GM19328 (cell line): ENCODE measurements around the gene PMS2.
"Not testable (repeated sequence)": the region's sequence is repeated elsewhere in the genome, so short reads cannot be mapped to it uniquely, and the experiment has no call there.

ENCODE experiments used
- ATAC-seq: cut with Tn5 transposase; IDR thresholded peaks from one replicate; pipeline ENCODE4 v1.9.1; 2021; ENCODE audit warnings: mild to moderate bottlenecking, moderate library complexity; ENCODE audit not compliant: unreplicated experiment

PMS2 gene

DNA sequence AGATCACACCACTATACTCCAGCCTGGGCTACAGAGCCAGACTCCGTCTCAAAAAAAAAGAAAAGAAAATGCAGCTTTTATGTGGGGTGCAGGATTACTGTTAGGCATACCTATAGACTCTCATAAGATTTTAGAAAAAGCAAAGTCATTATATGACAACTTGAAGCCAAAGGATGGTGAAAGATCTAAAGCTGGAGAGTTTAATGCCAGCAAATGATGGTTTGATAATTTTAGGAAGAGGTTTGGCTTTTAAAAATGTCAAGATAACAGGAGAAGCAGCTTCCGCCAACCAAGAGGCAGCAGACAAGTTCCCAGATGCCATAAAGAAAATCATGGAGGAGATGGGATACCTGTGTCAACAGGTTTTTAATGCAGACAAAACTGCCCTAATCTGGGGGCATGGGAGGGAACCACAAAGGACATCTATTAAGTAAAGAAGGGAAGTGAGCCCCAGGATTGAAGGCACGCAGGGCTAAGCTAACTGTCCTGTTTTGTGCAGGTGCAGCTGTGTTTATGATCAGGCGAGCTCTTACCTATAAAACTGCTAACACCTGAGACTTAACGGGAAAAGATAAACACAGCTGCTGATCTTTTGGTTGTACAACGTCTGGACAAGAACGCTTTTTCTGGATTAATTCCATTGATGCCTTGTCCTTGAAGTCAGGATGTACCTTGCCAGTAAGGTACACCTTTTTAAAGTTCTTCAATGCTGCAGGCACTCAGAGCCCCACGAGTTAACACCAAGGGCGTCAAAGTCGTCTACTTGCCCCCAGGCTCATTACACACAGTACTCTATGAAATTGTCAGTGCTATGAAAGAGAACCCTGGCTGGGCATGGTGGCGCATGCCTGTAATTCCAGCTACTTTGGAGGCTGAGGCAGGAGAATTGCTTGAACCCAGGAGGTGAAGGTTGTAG, 11.8 kb upstream of the PMS2 start:
- ATAC-seq = no peak

DNA sequence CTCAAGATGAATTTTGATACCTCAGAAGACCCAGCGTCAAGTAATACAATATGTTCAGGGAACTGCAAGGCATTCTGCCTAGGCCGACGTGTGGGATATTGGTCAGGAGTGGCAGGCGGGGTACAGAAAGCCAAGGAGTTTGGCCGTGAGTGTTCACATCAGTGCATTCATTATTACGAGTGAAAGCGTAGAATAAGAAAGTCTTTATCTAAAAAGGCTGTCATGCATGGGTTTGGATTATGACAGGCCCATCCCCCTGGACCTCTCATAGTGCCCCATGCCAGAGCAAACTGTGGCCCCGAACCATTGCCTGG, 7.8 kb upstream of the PMS2 start:
- no peak for ATAC-seq

DNA sequence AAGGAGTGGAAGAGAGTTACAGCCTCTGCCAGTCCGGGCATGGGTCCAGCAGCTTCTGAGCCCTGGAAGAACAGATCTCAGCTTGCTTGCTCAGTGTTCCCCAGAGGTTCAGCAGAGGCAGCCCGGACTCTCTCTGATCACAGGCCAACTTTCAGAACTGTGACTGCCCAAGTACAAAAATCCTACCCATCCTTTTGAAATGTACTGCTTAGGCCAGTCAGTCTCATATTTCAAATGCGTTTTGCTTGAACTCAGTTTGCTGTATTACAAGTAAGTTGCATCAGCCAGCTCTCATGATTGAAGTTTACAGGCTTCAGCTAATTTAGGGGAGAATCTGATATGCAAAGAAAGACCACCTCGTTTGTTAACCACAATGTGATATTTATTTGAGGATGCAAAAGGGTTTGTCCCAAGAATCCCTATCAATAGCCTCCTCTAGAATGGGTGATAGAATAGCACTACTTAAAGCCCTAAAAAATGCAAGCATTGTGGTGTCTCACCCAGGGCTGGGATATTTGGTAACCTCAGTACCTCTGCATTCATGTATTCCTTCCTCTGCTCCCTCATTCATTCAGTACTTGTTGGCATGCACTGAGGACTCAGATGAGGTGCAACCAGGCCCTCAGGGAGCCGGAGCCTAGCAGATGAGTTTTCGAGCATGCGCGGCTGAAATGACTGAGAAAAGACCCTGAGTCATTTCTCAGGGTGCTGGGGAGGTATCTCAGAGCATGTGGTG, 7.2 kb upstream of the PMS2 start:
- no peak for ATAC-seq

DNA sequence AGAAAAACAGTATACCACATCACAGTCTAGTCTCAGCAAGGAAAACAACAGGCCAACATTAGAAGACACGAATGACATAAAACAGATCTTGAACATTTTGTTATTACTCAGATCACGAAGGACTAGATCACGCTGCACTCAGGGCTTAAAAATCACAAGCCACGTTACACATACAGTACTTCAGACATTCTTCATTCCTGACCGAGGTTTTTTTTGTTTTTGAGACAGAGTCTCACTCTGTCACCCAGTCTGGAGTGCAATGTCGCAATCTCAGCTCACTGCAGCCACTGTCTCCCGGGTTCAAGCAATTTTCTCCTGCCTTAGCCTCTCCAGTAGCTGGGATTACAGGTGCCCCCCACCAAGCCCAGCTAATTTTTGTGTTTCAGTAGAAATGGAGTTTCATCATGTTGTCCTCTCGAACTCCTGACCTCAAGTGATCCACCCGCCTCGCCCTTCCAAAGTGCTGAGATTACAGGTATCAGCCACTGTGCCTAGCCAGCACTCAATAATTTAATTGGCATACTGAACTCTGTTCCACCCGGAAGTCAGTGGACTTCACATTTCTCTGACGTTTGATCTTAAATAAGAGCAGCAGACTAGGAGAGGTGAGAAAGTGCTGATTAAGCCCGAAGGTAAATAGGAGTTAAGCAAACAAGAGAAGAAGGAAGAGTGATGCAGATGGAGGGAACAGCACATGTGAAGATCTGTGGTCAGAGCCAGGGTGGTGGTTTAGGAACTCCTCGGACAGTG, 3.7 kb upstream of the PMS2 start:
- ATAC-seq = no peak

DNA sequence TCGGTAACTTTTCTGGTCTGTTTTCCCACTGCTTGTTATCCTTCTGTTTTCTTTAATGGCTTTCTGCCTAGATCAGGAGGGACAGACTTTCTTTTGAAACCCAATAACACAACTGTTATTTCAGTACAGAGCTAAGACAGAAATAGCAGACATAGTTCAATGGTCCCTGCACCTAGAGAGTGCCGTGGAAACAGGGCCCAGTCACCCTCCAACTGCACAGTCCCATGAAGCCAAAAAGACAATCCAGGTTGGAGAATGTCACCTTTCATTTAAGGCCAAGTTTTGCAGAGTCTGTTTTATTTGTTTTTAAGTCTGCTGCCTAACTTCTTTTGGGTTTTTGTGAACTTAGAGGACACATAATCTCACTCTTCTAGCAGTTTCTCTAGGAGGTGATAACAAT, 2.7 kb upstream of the PMS2 start:
- no peak for ATAC-seq

DNA sequence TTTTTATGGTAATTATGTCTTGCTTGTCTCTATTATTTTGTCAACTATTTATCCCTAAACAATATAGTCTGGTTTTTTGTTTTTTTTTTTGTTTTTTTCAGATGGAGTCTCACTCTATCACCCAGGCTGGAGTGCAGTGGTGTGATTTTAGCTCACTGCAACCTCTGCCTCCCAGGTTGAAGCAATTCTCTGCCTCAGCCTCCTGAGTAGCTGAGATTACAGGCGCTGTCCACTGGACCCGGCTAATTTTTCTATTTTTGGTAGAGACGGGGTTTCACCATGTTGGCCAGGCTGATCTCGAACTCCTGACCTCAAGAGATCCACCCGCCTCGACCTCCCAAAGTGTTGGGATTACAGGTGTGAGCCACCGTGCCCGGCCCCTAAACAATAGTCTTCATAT, 1.5 kb upstream of the PMS2 start:
- ATAC-seq = not testable (repeated sequence)

DNA sequence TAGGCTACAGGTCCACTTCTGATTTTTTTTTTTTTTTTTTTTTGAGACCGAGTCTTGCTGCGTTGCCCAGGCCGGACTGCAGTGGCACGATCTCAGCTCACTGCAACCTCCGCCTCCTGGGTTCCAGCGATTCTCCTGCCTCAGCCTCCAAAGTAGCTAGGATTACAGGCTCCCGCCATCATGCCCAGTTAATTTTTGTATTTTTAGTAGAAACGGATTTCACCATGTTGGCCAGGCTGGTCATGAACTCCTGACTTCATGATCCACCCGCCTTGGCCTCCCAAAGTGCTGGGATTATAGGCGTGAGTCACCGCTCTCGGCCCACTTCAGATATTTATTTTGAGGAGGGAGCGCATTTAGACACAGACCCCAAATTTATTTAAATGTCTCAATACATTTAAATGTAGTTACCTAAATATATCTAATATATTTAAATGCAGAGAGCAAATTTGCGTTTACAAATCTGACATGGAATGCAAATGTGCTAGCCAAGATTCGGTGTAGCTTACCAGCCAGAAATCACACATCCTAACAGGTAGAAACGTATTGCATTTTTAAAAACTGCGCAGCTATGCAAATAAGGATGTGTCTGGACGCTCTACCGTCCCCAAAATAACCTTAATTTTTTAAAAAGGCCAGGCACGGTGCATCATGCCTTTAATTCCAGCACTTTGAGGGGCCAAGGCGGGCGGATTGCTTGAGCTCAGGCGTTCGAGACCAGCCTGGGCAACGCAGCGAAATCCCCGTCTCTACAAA, 836 bp downstream of the PMS2 start:
- not testable (repeated sequence) for ATAC-seq

DNA sequence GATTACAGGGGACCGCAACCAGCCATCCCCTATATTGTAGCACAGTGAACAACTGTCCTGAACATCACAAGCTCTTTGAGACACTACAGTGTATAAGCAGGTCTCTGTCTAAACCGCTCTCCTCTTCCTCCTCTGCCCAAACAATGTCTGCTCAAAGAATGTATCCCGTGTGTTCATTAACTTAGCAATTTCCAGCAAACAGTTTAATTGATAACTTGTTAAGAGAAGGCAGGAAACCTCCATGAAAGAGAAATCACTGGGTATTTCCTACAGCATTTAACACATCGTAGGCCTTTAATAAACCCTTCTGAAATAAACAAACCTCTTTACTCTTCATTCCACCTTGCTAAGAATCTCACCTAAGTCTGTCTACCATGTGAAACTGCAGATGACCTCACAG, 1.5 kb downstream of the PMS2 start:
- ATAC-seq = no peak

DNA sequence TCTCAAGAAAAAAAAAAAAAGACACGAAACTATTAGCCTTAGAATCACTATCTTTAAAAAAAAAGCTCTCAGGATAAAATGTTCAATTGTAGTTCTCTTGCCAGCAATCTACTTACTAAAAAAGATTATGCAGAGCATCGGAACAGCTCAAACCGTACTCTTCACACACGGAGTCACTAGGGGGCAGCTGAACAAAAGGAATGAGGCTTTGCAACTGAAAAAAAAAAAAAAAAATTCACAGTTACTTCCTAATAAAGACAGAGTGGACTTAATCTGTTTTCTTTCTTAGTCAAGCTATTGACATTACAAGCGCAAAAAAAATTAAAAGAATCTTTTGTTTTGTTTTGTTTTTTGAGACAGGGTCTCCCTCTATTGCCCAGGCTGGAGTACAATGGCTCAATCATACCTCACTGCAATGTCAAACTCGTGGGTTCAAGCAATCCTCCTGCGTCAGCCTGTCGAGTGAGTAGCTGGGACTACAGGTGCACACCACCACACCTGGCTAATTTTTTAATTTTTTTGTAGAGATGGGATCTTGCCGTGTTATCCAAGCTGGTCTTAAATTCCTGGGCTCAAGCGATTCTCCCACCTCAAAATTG, 11.5 kb downstream of the PMS2 start:
- no peak for ATAC-seq

DNA sequence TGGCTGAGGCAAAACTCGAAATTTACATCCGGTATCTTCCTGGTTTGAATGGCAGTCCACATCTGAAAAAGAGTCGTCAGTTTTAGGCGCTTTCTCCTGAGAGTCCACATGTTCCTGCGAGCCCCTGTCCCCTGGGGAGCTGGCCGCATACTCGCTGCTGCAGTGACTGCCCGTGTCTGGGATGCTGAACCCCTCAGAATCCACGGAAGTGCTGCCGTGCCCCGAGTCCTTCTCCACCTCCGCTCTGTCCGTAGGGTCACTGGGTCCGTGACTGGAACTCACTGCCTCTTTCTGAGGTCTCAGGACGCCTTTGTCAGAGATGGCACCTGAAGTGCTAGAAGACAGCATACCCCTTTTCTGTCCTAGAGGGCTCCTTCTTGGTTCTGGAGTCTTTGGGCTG, 21.8 kb downstream of the PMS2 start:
- ATAC-seq = not testable (repeated sequence)

DNA sequence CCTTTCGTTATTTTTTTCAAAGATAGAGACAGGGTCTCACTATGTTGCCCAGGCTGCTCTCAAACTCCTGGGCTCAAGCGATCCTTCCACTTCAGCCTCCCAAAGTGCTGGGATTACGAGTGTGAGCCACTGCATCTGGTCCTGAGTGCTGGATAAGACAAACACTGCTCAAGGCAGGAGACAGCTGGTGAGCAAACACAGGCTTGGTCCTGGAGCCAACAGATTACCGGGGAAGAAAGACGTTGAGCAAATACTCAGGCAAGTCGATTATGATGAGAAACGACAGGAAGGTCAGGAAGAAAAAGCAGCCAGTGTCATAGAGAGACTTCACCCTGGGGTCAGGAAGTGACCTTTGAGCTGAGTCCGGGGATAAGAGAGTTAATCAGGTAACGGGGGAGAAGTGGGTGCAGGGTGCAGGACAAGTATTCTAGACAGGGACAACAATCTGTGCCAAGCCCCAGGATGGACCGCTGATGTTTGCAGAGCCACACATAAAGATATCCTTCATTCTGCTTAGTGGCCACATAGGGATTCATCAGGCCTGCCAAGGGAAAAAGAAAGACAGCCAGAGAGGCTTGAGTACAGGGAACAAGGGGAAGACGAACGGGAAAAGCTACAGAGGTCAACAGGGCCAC, 29.1 kb downstream of the PMS2 start:
- ATAC-seq = not testable (repeated sequence)

DNA sequence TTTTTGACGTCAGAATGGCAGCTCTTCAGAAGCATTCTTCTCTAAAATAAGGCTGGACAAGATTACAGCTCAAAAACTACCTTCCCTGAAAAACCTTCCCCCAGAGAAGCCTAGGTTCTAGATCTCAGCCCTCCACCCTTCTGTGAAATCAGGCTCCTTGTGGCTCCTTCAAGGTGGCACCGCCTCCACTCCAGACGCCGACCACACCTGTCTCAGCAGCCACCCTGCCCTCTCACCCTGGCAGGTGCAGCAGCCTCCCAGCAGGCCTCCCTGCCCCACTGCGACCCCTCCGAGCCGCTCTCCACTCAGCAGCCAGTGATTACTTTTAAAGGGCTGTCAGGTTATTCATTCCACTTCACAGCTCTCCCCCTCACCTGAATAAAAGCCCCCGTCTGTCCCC, 35.3 kb downstream of the PMS2 start:
- not testable (repeated sequence) for ATAC-seq

DNA sequence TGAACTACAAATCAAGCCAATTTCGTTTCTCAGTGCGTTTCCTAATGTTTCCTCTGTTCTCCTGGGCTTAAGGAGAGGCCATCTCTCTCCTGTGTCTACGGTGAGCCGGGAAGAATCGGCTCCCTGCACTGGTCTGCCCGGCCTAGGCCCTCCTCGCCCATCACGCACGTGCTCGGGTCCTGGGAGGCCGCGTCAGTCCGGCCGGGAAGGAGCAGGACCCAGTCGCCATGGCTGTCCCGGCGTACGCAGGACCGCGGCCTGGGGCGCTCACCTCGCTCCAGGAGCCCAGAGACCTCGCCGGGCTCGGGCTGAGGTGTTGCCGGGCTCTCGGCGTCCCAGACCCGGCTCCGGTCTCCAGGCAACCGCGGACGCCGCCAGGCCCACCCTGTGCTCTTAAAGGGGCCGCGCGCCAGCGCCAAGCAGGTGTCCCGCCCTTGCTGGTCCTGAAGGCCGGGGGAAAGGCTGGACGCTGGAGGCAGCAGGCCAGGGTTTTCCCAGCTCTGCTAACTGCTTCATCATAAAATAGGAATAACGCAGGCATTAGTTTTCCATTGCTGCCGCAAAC, 38.4 kb downstream of the PMS2 start, which contains the start of gene RSPH10B:
Gene RSPH10B, minus strand, starts transcription at position 343 of the 565 bp plus-strand sequence. CDS start 3,573 bp downstream, outside the sequence.
- ATAC-seq = not testable (repeated sequence)

DNA sequence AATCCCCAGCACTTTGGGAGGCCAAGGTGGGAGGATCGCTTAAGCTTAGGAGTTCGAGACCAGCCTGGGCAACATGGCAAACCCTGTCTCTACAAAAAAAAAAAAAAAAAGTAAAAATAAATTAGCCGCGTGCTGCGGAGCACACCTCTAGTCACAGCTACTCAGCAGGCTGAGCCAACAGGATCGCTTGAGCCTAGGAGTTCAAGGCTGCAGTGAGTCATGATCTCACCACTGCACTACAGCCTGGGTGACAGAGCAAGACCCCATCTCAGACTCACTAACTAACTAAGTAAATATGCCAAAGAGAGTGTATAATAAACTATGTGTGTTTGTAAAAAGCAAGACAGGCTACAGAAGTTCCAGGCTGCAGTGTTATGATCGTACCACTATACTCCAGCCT, 45.0 kb downstream of the PMS2 start:
- ATAC-seq = not testable (repeated sequence)

DNA sequence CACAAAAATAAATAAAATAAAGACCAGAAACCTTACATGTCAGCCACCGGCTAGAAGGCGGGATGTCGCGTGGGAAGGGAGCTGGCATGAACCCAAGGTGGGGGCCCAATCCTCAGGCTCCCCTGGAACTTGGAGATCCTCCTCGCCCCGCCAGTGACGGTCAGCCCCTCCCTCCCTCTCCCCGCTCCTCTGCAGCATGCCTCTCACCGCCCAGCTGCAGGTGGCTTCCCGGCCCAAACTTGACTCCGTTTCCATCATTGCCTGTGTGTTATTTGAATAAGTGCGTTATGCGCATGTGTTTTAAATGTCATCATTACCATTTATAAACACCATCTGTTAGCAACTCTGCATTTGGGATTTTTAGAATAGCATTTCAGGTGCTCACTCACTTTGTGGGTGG, 45.6 kb downstream of the PMS2 start:
- ATAC-seq = not testable (repeated sequence)

DNA sequence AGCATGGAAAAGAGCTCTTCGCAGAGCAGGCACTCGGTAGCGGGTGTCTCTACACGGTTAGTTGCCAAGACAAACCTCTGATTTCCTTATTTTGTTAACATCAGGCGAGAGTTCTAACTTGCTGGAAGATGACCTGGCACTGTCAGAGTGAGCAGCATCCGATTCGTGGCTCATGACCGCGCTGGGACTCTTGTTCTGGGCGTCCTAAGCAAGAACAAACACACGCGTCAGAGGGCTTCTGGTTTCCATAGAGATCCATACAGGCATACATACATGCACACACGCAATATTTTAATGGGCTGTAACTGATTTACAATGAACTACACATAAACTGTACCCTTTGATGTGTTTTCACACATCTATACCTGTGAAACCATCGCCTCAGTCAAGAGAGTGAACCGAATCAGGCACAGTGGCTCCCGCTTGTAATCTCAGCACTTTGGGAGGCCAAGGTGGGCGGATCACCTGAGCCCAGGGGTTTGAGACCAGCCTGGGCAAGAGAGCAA, 73.9 kb downstream of the PMS2 start:
- ATAC-seq = not testable (repeated sequence)

DNA sequence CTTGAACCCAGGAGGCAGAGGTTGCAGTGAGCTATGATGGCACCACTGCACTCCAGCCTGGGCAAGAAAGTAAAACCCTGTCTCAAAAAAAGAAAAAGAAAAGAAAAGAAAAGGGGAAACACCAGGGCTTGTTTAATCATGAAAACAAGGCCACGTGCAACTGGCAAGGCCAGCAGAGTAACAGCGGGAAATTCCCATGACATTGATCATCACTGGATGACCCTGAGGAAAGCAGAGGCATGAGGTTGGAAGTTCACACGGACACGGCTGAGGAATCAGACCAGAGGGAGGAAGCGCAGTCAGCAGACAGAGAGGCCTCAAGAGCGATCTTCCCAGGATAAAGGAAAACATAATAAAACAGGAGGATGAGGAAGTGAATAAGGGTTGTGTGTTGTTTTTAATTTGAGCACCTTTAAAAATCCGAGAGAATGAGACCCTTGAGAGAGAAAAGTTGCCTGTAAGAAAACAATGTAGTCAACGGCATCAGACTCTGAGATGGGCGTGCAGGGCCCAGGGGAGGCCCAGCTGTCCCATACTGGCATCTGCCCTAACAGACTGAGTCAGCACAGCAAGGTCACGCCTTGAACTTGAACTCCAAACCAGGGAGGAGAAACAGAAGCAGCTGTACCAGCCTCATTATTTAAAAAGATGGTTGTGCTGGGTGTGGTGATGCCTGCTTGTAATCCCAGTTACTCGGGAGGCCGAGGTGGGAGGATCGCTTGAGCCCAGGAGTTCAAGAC, 76.8 kb downstream of the PMS2 start:
- ATAC-seq = not testable (repeated sequence)

DNA sequence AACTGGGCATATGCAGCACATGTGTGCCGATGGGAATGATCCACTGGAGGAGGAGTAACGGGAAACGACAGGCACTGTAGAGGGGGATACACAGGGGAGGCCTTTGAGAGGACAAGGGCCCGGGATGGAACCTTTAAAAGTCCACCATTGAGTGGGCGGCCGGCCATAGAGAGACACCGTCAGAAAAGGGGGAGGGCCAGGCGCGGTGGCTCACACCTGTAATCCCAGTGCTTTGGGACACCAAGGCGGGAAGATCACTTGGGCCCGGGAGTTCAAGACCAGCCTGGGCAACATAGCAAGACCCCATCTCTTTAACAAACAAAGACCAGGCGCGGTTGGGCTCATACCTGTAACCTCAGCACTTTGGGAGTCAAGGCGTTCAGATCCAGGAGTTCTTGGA, 77.6 kb downstream of the PMS2 start:
- ATAC-seq = not testable (repeated sequence)

DNA sequence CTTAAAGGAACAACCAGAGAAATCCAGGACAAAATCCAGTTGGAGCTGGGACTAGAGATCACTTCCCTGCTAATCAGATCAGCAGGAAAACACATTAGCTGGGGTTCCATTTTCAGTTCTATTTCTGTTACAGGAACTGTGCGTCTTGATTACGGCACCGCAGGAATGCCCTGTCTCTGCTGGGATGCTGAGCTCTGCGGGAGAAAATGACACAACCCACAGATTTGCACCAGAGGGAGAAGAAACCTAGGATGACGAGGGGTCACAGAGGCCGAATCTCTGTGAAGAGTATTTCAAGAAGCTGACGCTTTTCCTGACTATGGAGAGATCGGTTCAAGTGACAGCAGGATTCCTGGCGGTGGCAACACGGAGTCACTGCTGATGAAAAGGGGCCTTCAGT, 78.6 kb downstream of the PMS2 start:
- ATAC-seq = not testable (repeated sequence)
